ENCODE results near the gene HTRA3. TPM values are rescaled to one million over a fixed set of nuclear protein-coding genes. Genes with fewer than 3 reads are reported as not detected.

HTRA3 gene
- total and polyA plus RNA-seq, 2 experiments from 2014 or later: 6.9 to 15.7 TPM

GRCh38 chr4:8247047-8247930 is 22.3 kb upstream of the HTRA3 start:
- Histone ChIP-seq H3K27me3 (no peaks in the 10 kb centered on the region), H3K27ac (no peak overlapping the region), H3K4me1 (ENCODE audit: low read depth) (peaks cover 22% of the 10 kb centered on the region), H3K4me3 (no peak overlapping the region), H3K36me3 (no peaks in the 10 kb centered on the region), H3K9me3 (ENCODE audit: low read depth) (no peaks in the 10 kb centered on the region)
- peak in 1 of 2 donors; percentile 90 for DNase-seq (ENCODE audit: low read depth in 1 of 2, low spot score in 1 of 2)
- TF ChIP-seq CTCF (IDR thresholded peaks at IDR 0.05; ENCODE audit: low read depth, low read length): no peak

GRCh38 chr4:8248091-8248490 is 21.5 kb upstream of the HTRA3 start:
- H3K9me3 ChIP-seq (ENCODE audit: low read depth): no peaks in the 10 kb centered on the region
- no peaks in the 10 kb centered on the region for H3K27me3 ChIP-seq
- H3K4me3 ChIP-seq: no peak overlapping the region
- no peak for TF ChIP-seq CTCF (IDR thresholded peaks at IDR 0.05; ENCODE audit: low read depth, low read length)
- H3K36me3 ChIP-seq: no peaks in the 10 kb centered on the region
- peaks cover 22% of the 10 kb centered on the region for H3K4me1 ChIP-seq (ENCODE audit: low read depth)
- peak in 1 of 2 donors; percentile 76 for DNase-seq (ENCODE audit: low read depth in 1 of 2, low spot score in 1 of 2)
- no peak overlapping the region for H3K27ac ChIP-seq

- Histone ChIP-seq H3K9me3 (ENCODE audit: low read depth) (no peaks in the 10 kb centered on the region), H3K4me1 (ENCODE audit: low read depth) (peaks cover 25% of the 10 kb centered on the region), H3K27me3 (no peaks in the 10 kb centered on the region), H3K4me3 (no peak overlapping the region), H3K27ac (no peak overlapping the region), H3K36me3 (no peaks in the 10 kb centered on the region)
- TF ChIP-seq CTCF (IDR thresholded peaks at IDR 0.05; ENCODE audit: low read depth, low read length): no peak
- no peak for DNase-seq (ENCODE audit: low read depth in 1 of 2, low spot score in 1 of 2)
Measured at GRCh38 chr4:8250227-8250626, 19.3 kb upstream of the HTRA3 start.

- Histone ChIP-seq H3K36me3 (no peaks in the 10 kb centered on the region), H3K4me3 (no peak overlapping the region), H3K27ac (no peak overlapping the region), H3K27me3 (no peaks in the 10 kb centered on the region), H3K9me3 (ENCODE audit: low read depth) (no peaks in the 10 kb centered on the region), H3K4me1 (ENCODE audit: low read depth) (peaks cover 25% of the 10 kb centered on the region)
- DNase-seq (ENCODE audit: low read depth in 1 of 2, low spot score in 1 of 2): no peak
- TF ChIP-seq CTCF (IDR thresholded peaks at IDR 0.05; ENCODE audit: low read depth, low read length): no peak
Measured at GRCh38 chr4:8250637-8251036, 18.9 kb upstream of the HTRA3 start.

- H3K4me1 ChIP-seq (ENCODE audit: low read depth): peaks cover 22% of the 10 kb centered on the region
- H3K27ac ChIP-seq: no peak overlapping the region
- H3K27me3 ChIP-seq: no peaks in the 10 kb centered on the region
- no peak overlapping the region for H3K4me3 ChIP-seq
- no peaks in the 10 kb centered on the region for H3K9me3 ChIP-seq (ENCODE audit: low read depth)
- DNase-seq (ENCODE audit: low read depth in 1 of 2, low spot score in 1 of 2): no peak
- no peak for TF ChIP-seq CTCF (IDR thresholded peaks at IDR 0.05; ENCODE audit: low read depth, low read length)
- H3K36me3 ChIP-seq: no peaks in the 10 kb centered on the region
Measured at GRCh38 chr4:8251110-8251883, 18.3 kb upstream of the HTRA3 start.

Data from cardiac muscle cell (in vitro differentiated cells and primary cell).